HG03378 (cell line): ENCODE measurements around the gene RBM39.
"Not testable (repeated sequence)": the region's sequence is repeated elsewhere in the genome, so short reads cannot be mapped to it uniquely, and the experiment has no call there.

Source experiments
- ATAC-seq: cut with Tn5 transposase; IDR thresholded peaks from one replicate; pipeline ENCODE4 v1.9.1; 2021; ENCODE audit warnings: mild to moderate bottlenecking, moderate library complexity; ENCODE audit not compliant: unreplicated experiment

Gene RBM39

DNA sequence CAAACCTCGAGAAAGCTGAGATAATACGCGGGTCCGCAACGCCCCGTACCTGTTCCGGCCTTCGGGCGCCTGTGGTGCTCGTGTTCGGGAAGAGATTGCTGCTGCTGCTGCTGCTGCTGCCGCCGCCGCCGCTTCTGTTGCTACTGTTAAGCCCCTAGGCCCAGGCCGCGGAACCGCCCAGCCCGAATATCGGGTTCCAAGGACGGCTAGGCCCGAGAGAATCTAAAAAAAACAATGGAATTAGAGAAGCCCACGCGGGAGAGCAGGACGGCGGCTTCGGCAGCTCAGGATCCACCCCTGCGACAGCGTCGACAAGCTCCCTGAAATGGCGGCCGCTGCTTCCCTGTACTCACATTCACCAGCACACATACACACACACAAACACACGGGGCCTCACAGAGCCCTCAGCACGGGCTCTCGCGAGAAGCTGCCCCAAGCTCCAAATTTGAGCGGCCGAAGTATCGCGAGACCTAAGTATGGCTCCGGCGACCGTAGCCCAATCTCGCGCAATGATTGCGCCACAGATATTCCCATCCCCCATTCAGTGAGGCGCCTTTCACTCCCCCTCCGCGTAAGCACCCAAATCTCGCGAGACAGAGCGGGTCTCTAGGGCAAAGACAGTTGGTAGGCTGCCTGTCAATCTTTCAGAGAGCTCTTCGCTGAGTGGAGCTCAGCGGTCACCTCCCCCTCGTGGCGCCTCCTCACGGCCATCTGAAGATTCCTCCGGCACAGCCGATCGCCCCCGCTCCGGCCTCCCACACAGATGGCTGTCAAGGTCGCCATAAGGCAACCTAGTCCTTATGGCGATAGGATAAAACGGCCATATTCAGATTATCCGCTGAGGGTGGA, at the start of gene RBM39:
RBM39 (minus strand) TSS at position 369 of the 849 bp plus-strand sequence. CDS start 1,386 bp downstream, outside the sequence.
- peak; percentile 87 for ATAC-seq

DNA sequence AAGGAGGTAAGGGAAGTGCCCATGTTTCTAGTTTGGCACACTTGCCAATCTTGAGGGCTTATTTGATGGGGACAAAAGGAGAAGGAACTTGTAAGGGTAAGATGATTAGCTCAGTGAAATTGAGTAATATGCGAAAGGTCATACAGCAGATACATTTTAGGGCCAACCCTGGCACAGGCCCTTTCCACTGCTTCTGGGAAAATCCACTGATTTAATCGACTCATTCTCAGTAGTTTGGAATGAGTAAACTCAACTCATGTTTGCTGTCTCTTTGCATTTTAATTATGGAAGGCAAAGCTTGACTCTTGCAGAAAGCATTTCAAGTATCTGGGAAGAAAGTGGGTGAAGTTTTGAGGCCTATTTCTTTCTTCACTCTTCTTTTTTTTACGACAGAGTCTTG, 49.8 kb upstream of the RBM39 start:
- ATAC-seq, result no peak

DNA sequence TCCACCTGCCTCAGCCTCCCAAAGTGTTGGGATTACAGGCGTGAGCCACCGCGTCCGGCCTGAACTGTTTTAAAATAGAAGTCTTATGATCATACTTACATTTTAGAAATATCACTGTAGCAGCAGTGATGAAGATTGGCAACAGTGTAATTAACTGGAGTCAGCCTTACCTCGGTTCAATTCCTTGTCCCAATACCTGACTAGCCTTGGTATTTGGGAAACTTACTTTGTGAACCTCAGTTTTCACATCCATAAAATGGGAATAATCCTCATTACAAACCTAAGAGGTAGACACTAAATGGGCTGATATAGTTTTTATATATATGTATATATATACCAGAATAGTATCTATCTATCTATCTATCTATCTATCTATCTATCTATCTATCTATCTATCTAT, 49.0 kb upstream of the RBM39 start:
- ATAC-seq, result no peak

DNA sequence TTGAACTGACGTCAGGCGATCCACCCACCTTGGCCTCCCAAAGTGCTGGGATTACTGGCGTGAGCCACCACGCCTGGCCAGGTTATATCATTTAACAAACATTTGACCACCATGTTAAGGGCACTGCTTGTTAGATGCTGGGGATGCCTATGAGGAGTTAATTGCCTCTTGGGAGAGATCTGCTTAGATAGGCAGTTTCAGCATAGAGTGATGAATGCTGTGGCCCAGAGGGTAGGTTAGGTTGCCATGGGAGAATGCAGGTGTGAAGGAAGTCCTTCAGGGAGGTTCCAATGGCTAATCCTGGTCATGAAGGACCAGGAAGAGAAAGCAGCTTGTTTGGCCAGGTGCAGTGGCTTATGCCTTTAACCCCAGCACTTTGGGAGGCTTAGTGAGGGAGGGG, 46.7 kb upstream of the RBM39 start:
- no peak for ATAC-seq

DNA sequence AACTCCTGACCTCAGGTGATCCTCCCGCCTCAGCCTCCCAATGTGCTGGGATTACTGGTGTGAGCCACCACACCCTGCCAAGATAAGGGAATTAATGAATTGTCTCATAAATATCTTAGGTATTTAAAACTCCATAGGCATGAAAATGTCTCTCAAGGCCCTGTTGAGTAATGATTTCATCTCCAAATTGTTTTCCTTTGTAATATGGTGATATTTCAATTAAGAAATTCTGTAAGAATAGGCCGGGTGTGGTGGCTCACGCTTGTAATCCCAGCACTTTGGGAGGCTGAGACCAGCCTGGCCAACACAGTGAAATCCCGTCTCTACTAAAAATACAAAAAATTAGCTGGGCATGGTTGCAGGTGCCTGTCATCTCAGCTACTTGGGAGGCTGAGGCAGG, 43.5 kb upstream of the RBM39 start:
- ATAC-seq, result not testable (repeated sequence)

DNA sequence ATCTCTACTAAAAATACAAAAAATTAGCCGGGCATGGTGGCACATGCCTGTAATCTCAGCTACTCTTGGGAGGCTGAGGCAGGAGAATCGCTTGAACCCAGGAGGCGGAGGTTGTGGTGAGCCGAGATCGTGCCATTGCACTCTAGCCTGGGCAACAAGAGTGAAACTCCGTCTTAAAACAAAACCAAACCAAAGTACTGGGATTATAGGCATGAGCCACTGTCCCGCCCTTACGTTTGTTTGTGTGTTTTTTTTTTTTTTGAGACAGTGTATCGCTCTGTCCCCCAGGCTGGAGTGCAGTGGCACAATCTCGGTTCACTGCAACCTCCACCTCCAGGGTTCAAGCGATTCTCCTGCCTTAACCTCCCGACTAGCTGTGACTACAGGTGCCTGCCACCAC, 41.8 kb upstream of the RBM39 start:
- not testable (repeated sequence) for ATAC-seq

DNA sequence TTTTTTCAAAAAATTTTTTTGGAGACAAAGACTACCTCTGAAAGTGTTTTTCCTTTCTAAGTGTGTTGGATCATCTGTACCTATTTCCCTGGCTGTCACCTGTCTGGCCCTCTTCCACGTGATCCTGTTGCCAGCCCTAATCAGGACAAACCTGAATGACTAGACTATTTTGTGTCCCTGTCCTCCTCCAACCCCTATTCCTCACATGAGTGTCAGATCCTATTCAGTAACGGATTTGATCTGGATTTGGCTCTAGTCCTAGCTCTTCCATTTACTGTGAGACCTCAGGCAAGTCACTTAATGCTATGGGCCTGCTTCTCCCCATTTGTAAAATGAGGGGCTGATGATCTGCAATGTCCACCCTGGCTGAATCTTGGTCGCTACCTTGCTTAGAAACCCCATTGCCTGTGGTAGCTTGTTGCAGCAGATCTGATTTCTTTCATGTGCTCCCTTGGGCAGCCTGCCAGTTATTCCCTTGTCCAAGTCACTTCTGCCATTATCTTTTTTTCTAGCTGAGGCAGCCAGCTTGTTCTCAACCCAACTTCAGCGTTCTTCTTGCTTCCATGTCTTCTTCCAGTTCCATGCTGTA, 34.5 kb upstream of the RBM39 start:
- ATAC-seq, result no peak

DNA sequence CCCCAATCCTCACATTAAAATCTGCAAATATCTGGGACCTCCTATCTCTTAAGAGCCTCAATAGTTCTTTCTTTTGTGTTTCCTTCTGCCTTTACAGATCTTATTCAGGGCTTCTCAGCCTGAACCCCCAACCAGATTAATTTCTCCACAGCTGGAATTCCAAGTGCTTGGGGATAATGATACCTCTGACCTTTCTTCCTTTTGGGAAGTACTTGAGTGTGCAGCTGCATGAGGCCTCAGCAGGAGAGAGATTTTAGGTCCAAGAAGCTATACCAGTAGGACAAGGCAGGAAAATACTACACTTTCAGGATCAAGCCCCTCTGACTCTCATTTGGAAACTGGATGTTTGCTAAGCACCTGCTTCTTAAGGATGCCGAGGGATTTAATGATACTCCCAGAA, 32.3 kb upstream of the RBM39 start:
- no peak for ATAC-seq

DNA sequence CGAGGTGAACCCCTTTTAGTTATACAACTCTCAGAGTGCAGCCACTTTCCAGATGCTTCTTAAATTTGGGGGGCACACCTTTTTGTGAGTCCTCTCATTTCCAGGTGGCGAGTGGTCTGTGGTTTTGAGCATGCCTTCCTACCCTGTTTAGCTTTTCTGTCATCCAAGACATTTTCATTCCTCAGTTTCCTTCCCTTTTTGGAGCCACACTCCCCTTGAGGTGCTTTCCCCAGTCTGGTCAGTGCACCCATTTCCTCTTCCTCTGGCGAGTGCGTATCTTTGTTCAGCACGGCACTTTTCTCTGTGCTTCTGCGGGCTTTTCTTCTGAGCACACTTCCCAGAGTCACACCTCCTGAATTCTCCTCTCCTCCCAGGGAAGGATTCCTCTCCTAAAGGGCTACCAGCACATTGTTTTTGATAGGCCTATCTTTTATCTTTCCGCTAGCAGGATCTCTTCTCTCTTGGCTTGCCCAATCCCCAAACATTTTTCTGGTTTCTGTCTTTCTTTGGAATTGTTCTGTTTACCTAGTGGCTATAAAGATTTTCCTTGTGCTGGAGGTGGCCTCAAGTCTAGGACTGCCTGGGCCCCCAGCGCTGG, 31.2 kb upstream of the RBM39 start:
- ATAC-seq, result no peak

DNA sequence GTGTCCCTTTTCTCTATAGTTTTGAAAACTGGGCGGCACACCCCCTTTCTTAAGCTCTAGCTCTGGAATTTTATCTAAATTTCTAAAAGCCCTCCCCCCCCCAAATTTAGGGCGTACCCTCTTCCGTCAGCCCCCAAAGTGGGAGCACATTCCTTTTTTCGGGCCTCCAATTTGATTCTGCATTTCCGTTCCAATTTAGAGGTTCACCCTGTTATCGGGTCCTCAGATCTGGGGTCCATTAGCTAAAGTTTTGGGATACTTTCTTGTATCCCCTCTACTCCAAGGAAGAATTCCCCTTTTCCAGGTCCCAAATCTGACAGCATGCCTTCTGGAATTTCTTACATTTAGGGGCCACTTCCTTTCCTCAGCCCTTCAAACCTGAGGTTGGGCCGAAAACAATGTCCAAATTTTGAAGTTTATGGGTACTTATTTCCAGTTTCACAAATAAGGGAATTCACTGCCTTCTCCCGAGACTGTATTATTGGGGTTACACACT, 30.6 kb upstream of the RBM39 start:
- no peak for ATAC-seq

DNA sequence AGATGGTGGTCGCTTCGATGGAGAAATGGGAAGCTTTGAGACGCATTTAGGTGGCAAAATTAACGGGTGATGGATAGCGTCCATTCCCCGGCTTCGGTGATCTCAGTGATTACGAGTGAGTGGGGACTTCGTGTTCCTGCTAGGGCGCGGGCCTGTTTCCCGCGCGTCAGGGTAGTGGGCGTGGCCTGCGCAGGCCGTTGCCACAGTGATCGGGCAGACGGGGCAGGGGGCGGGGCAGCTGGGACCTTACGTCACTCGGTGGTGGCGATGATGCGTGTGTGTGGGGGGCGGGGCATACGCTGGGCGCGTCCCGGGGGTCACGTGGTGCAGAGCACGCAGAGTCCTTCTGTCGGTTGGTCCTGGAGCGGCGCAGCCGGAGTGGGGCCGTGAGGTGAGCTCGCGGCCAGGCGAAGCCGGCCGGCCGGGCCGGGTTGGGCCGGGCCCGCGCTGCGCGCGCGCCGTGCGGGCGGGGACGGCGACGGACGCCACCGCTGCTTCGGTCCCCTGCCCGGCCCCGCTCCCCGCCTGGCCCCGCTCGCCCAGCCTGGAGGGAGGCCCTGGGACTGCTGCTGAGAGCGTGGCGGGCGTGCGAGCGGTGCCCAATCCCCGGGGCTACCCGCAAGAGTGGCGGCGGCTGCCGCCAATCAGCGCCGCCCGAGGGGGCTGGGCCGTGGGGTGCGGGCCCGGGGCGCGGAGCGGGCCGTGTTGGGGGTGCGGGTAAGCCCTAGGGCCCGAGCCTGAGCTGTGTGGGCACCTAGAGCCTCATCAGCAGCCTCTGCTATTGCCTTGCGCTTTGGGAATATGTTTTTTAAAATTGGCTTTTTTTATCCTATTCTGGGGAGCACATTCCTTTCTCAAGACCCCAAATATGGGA, 29.9 kb upstream of the RBM39 start, which contains the start of gene PHF20:
PHF20 (plus strand) TSS at position 327 of the 874 bp plus-strand sequence. CDS start 29,508 bp downstream, outside the sequence.
- ATAC-seq, result peak; percentile 58

DNA sequence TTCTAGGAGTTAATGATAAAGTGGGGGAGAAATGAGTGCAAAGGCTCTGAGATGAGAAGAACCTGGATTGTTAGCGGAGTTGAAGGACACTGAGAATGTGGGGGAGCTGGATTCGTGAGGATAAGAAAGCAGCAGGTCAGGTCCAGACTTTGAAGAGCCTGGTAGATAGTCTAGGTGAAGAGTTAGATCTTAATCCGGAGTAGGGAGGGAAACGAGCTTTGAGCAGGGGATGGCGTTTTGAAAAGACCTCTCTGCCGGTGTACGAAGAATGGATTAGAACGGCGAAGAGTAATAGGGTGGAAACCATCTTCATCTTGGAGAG, 29.3 kb upstream of the RBM39 start:
- no peak for ATAC-seq

DNA sequence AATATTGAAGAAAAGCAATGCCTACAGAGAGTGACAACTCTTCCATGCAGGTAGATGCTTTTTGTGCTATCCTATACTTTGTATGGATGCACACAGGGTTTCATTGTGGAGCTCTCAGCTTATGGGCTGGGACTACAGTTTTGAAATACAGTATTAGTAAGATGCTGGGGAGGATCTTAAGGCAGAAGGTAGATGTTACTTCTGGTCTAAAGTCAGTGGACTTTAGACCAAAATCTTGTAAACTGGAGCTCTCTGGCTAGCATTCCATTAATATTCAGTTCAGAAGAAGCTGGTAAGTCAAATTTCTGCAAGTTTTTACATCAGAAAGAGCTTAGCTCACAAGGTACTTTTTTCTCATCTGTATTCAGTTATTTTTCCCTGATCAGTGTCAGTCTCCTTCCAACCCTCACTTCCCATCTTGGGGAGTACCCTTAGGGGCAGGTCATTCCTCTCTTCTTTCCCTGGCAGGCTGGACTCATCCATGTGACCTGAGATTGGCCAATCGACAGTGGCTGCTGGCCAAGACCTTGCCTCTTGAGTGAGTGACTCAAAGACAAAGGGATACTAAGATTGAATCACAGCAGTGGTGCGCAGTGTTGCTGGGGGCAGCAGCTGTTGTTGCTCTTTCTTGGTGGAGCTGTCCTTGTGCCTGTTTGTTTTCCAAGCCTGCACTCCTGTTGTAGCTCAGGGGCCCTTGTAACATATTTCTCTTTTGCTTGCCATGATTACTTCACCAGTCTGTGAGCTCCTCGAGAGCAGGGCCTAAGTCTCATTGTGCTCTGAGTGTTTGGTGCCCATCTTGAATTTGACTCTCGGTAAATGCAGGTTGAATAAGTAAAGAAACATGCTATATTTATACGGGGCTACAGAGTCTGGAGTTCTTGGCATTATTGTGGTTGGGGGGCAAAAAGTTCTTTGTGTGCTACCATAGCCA, 26.9 kb upstream of the RBM39 start:
- no peak for ATAC-seq

DNA sequence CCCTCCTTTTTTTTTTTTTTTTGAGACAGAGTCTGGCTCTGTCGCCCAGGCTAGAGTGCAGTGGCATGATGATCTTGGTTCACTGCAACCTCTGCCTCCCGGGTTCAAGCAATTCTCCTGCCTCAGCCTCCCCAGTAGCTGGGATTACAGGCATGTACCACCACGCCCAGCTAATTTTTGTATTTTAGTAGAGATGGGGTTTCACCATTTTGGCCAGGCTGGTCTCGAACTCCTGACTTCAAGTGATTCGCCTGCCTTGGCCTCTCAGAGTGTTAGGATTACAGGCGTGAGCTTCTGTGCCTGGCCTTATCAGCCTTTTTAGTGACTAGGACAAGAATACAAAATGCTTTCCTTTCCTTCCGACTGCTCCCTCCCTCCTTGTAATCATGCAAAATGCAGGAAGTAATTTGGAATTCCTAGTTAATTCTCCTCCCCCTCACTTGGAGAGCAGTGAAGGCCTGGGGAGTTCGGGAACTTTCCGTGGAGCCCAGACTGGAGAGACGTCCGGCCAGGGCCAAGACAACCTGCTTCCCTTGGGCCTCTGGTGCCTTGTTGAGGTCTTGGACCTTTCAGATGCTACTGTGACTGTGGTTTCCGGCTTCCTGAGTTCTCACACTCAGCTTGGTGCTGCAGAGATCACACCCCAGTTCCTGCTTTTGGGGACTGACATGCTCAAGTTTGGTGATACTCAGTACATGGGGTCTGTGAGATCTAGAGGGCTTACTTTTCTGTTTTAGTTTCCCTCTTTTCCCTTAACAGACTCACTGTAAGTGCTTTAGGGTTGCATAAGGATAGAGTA, 25.8 kb upstream of the RBM39 start:
- peak; percentile 62 for ATAC-seq

DNA sequence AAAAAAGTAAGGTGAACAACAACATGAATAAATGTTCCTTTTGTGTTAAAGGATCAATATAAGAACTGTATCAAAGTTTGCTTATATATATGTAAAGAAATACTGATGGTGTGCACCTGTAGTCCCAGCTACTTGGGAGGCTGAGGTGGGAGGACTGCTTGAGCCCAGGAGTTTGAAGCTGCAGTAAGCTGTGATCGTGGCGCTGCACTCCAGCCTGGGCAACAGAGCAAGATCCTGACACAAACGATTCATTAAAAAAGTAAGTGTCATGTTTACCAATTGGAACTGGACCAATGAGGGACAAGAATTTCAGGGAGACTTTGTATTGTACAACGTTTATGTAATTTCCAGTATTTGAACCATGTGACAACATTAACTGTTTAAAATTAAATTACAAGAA, 24.8 kb upstream of the RBM39 start:
- ATAC-seq, result no peak

DNA sequence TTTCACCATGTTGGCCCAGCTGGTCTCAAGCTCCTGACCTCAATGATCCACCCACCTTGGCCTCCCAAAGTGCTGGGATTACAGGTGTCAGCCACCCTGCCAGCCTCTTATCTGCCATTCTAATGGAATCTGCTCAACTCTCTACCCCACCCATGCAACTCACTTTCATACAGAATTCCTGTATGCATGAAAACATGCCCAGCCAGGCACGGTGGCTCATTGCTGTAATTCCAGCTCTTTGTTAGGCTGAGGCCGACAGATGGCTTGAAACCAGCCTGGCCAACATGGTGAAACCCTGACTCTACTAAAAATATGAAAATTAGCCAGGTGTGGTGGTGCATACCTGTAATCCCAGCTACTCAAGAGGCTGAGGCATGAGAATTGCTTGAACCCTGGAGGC, 22.9 kb upstream of the RBM39 start:
- not testable (repeated sequence) for ATAC-seq

DNA sequence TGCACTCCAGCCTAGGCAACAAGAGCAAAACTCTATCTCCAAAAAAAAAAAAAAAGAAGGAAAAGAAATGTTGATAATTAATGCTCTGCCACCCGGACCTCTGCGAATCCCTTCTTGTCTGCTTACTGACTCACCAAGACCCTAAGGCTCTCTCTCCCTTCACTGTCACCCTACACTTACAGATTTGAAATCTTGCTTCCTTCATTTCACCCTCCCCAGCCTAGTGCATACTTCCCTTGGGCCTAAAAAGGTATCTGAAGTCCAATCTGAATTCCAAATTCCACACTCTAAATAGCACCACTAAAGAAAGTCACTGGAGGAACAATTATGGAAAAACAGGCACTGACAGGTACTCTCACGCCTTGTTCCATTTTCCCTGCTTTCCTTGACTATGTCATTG, 20.4 kb upstream of the RBM39 start:
- no peak for ATAC-seq

DNA sequence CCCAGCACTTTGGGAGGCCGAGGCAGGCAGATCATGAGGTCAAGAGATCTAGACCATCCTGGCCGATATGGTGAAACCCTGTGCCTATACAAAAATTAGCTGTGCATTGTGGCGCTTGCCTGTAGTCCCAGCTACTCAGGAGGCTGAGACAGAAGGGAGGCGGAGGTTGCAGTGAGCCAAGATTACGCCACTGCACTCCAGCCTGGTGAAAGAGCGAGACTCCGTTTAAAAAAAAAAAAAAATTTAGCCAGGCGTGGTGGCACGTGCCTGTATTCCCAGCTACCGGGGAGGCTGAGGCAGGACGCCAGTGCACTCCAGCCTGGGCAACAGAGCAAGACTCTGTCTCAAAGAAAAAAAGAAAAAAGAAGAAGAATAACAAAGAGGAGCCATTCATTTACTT, 19.5 kb upstream of the RBM39 start:
- ATAC-seq, result not testable (repeated sequence)

DNA sequence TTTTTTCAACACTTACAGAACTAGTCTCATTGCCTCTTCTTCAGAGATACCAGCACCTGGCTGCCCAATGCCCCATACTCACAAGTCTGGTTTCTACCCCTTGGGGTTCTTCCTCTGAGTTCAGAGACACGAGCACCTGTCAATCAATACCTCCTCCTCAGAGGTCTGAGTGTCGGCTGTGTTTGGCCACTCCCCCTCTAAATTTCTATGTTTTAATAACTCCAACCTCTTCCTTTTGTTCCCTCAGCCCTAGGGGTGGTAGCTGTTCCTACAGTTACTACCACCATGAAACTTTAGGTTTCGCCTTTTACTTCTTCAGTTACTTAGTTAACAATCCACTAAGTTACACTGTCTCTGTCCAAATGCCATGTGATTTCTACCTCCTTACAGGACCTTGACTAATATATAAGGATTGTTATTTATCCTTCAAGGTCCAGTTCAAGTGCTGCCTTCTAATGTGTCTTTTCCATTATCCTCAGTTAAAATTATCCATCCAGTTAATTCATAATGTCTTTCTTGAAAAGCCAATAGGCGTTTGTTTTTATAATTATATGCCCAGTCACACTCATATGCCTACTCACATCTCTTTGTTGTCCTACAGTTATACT, 15.1 kb upstream of the RBM39 start:
- ATAC-seq, result no peak
